ENCODE data around the gene IDI2.
"Not testable (repeated sequence)": the region's sequence is repeated elsewhere in the genome, so short reads cannot be mapped to it uniquely, and the experiment has no call there.

The IDI2 gene

GRCh38 chr10:1025683-1026082 is at the start of gene IDI2:
Gene IDI2, minus strand, starts transcription at chr10:1025859. Its CDS starts 1,136 bp downstream, at chr10:1024723.
- DNase-seq (ENCODE audit: low read depth, low spot score), result no peak

GRCh38 chr10:1074748-1075308 is 49.2 kb upstream of the IDI2 start:
- DNase-seq (ENCODE audit: low read depth, low spot score), result no peak

GRCh38 chr10:1074052-1074747 is 48.5 kb upstream of the IDI2 start:
- DNase-seq (ENCODE audit: low read depth, low spot score), result no peak

DNA sequence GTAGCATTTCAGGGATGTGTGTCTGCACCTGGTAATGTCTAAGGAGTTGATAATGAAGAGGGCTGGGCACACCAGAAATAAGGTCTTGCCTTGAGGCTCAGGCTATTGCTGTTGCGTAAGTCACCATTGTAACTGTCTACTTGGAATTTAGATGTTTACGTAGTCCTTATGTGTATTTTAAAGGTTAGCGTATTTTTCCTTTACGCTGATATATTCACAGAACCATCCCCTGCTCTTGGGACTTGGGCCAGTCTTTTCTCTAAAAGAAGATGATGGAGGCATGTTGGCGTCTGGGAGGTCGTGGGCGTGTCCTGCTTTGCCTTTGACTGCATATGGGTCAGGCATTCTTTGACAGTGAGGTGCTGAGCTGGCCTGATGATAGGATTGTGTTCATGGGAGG is 45.3 kb upstream of the IDI2 start:
- no peak for DNase-seq (ENCODE audit: low read depth, low spot score)

DNA sequence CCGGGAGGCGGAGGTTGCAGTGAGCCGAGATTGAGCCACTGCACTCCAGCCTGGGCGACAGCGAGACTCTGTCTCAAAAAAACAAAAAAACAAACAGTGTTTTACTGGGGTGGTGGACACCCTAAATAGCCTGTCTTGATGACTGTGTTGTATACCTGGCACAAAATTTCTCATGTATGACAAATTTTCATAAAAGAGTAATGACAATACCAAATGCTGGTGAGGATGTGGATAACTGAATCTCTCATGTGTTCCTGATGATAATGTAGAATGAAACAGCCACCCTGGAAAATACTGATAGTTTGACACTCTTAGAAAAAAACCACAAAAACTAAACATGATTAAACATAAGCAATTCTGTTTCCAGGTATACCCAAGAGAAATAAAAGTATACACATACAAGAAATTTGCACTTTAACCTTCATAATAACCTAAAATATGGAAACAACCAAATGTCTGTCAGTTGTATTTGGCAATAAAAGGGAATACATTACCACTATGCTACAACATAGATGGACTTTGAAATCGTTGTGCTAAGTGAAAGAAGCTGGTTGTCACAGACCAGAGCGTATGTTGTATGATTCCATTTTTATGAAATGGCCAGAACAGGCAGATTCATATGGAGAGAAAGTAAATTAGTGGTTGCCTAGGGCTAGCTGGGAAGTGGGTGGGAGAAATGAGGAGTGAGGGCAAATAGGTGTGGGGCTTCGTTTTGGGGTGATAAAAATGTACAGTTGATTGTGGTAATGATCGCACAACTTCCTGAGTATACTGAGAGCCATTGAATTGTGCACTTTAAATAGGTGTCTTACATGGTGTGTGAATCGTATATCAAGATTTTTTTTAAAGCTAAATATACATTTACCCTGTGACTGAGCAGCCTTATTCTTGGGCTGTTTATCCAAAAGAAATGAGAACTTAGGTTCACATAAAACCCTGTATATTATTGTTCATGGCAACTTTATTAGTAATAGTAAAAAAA is 43.0 kb upstream of the IDI2 start:
- no peak for DNase-seq (ENCODE audit: low read depth, low spot score)

GRCh38 chr10:1066734-1067133 is 41.1 kb upstream of the IDI2 start:
- not testable (repeated sequence) for DNase-seq (ENCODE audit: low read depth, low spot score)

DNA sequence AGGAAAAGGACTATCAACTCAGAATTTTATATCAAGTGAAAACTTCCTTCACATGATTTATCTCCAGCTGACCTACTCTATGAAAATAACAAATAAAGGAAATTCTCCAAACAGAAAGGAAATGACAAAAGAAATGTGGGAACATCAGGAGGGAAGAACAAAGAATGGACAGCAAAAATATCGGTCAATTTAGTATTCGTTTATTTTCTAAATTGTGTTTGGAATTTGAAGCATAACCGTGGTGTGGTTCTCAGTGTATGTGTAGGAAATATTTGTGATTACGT is 39.2 kb upstream of the IDI2 start:
- no peak for DNase-seq (ENCODE audit: low read depth, low spot score)

- no peak for DNase-seq (ENCODE audit: low read depth, low spot score)
These were observed 37.7 kb upstream of the IDI2 start for GRCh38 chr10:1063232-1063865.

DNA sequence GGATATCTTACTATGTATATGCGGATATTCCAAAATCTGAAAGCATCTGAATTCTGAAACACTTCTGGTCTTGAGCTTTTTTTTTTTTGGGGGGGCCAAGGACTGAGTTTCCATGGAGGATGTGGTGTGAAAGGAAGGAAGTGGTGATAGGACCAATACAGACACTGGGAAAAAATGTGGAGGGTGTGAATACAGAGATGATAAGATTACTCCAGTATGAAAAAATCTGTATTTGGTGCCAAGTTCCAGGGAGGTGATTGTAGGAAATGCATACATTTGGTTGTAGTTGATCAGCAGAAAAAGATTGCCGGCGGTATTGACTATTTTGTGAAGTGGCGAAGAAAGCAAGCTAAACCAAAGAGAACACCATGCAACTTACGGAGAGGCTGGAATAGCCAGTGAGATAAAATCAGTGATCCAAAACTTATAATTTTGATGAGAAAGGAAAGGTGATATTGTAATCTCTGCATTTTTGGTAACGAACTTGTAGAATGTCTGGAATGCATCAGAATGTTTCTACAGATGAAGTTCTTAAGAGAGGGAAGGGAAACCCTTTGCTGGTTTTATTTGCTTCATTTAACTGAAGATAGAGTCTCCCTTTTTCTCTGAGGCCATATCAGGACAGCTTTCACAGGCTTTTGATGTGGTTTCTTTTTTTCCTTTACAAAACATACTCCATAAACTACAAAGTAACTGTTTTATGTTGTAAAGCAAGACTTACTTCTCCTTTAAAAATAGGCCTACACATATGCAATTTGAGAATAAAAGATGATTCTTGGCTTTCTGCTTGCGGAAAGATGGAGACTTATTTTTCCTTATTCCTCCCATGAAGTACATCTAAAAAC is 36.5 kb upstream of the IDI2 start:
- DNase-seq (ENCODE audit: low read depth, low spot score), result no peak

DNA sequence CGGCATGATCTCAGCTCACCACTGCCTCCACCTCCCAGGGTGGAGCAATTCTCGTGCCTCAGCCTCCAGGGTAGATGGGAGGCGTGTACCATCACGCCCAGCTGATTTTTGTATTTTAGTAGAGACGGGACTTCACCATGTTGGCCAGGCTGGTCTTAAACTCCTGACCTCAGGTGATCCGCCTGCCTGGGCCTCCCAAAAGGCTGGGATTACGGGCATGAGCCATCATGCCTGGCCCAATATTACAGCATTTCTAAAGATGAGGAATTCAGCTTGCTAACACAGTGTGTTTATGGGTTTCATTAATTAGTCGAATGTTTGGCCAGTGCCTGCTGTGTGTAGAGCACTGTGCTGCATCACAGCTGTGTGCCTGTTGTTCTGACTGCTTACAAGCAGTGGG is 34.2 kb upstream of the IDI2 start:
- no peak for DNase-seq (ENCODE audit: low read depth, low spot score)

- DNase-seq (ENCODE audit: low read depth, low spot score), result no peak
These were observed 32.4 kb upstream of the IDI2 start for GRCh38 chr10:1058017-1058416.

GRCh38 chr10:1057106-1057657 is 31.5 kb upstream of the IDI2 start:
- no peak for DNase-seq (ENCODE audit: low read depth, low spot score)

- no peak for DNase-seq (ENCODE audit: low read depth, low spot score)
These were observed 30.9 kb upstream of the IDI2 start, which contains the start of gene WDR37 for GRCh38 chr10:1056326-1057105. Gene WDR37, plus strand, starts transcription at chr10:1056385. Its CDS starts 15,771 bp downstream, at chr10:1072156.

- no peak for DNase-seq (ENCODE audit: low read depth, low spot score)
These were observed 29.0 kb upstream of the IDI2 start for GRCh38 chr10:1054684-1055083.

DNA sequence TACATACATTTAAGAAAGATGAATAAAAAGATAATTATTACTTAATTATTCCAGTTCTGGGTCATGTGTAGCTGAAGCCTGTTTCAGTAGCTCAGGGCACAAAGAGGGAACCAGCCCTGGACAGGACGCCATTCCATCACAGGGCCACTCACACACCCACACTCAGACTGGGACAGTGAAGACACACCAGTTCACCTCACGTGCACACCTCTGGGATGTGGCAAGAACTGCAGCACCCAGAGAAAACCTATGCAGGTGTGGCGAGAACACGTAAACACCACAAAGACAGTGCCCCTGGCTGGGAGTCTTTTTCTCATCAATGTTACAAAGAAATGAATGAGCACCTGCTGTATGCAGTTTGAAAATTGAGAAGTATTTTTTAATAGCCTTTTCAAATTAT is 24.9 kb upstream of the IDI2 start:
- DNase-seq (ENCODE audit: low read depth, low spot score), result no peak

GRCh38 chr10:1050145-1050544 is 24.5 kb upstream of the IDI2 start:
- no peak for DNase-seq (ENCODE audit: low read depth, low spot score)

DNA sequence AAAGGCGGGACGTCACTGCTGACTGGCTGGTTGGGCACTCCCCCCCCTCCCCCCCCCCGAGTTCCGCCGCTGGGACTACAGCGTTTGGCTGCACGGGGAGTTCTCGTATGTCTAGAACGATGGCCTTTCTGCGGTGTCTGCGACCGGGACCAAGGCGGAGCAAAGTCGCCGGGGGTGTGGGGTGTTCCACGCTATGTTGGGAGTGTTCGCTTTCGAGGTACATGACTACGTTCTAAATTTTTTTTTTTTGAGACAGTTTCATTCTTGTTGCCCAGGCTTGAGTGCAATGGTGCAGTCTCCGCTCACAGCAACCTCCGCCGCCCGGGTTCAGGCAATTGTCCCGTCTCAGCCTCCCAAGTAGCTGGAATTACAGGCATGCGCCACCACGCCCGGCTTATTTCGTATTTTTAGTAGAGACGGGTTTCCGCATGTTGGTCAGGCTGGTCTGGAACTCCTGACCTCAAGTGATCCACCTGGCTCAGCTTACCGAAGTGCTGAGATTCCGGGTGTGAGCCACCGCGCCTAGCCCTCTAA is 23.8 kb upstream of the IDI2 start:
- no peak for DNase-seq (ENCODE audit: low read depth, low spot score)

GRCh38 chr10:1048732-1049424 is 23.2 kb upstream of the IDI2 start, which contains the start of gene IDI1:
Gene IDI1, minus strand, starts transcription at chr10:1049119. Its CDS starts 116 bp downstream, at chr10:1049003.
- peak; percentile 99 for DNase-seq (ENCODE audit: low read depth, low spot score)

GRCh38 chr10:1048349-1048731 is 22.7 kb upstream of the IDI2 start:
- no peak for DNase-seq (ENCODE audit: low read depth, low spot score)
